K562 (cell line): ENCODE results near the gene RPL19. TPM values are rescaled to one million over a fixed set of nuclear protein-coding genes. Genes with fewer than 3 reads are reported as not detected.
A peak's percentile ranks its signal among the peaks of the same experiment; 100 is the strongest.

Experiments
- ELF1 ChIP-seq: fragments of 200-800 bp; sonication (Bioruptor generic); IDR thresholded peaks from 2 replicates; pipeline ENCODE4 v1.6.1; 2016; ENCODE audit warnings: missing genetic modification characterization, missing compliant biosample characterization
- EP300 ChIP-seq: IDR thresholded peaks from 2 replicates; pipeline ENCODE4 v1.6.1; 2012; ENCODE audit warnings: low read length, improper control_type of control experiment
- ETV6 ChIP-seq, 3 experiments: fragments of 150-350 bp in 1 of 3; sonication (generic) in 1 of 3; formaldehyde crosslinking in 1 of 3; IDR thresholded peaks; 2 replicates each; pipeline versions ENCODE4 v1.6.1 to v1.8.0; 2014 to 2022; ENCODE audit warnings: borderline replicate concordance in 2 of 3, low read depth in 2 of 3, antibody characterized with exemption in 1 of 3, low read length in 1 of 3, mild to moderate bottlenecking in 1 of 3, missing genetic modification reagents in 1 of 3
- KDM2B ChIP-seq: fragments of 250-450 bp; sonication (Bioruptor Pico); IDR thresholded peaks from 2 replicates; pipeline ENCODE4 v1.8.0; 2021; ENCODE audit warnings: mild to moderate bottlenecking, moderate library complexity
- PHF21A ChIP-seq: fragments of 450-650 bp; IDR thresholded peaks from 2 replicates; pipeline ENCODE4 v1.6.1; 2017; ENCODE audit warnings: low read depth, borderline replicate concordance
- POLR2H ChIP-seq: IDR thresholded peaks from 2 replicates; pipeline ENCODE4 v1.6.1; 2016; ENCODE audit warnings: missing genetic modification characterization, low read depth, mild to moderate bottlenecking, control low read depth, missing compliant biosample characterization, moderate library complexity
- RAD51 ChIP-seq: fragments of 450-650 bp; IDR thresholded peaks from 2 replicates; pipeline ENCODE4 v1.7.1; 2016; ENCODE audit warnings: low read depth, mild to moderate bottlenecking, borderline replicate concordance
- SMC3 ChIP-seq: conservative IDR thresholded peaks from 2 replicates; pipeline ENCODE4 v1.6.1; 2011; ENCODE audit warnings: low read depth, low read length, improper control_type of control experiment; ENCODE audit not compliant: insufficient read depth
- SREBF2 ChIP-seq: sonication (generic); formaldehyde crosslinking; IDR thresholded peaks from 2 replicates; pipeline ENCODE4 v1.4.0; 2020; ENCODE audit warnings: mild to moderate bottlenecking, missing genetic modification reagents
- SRSF7 ChIP-seq: fragments of 200-400 bp; formaldehyde crosslinking; optimal IDR thresholded peaks from 2 replicates; pipeline ENCODE3; 2017; ENCODE audit warnings: mild to moderate bottlenecking, low read depth, low read length
- TAF9B ChIP-seq: fragments of 450-650 bp; IDR thresholded peaks from 2 replicates; pipeline ENCODE4 v1.6.1; 2018; ENCODE audit warnings: mild to moderate bottlenecking; ENCODE audit not compliant: partially characterized antibody
- TBP ChIP-seq: optimal IDR thresholded peaks from 2 replicates; pipeline ENCODE3; 2011; ENCODE audit warnings: low read depth, low read length, improper control_type of control experiment
- TOE1 ChIP-seq, 2 experiments: fragments of 450-650 bp in 1 of 2; sonication (generic) in 1 of 2; formaldehyde crosslinking in 1 of 2; IDR thresholded peaks; 2 replicates each; pipeline versions ENCODE4 v1.7.1 to v1.8.0; 2016 to 2022; ENCODE audit warnings: borderline replicate concordance in 2 of 2, mild to moderate bottlenecking in 2 of 2, antibody characterized with exemption in 1 of 2, inconsistent platforms in 1 of 2, low read depth in 1 of 2, missing genetic modification reagents in 1 of 2, moderate library complexity in 1 of 2
- ZKSCAN1 ChIP-seq: fragments of 150-350 bp; IDR thresholded peaks from 2 replicates; pipeline ENCODE4 v1.6.1; 2016; ENCODE audit warnings: low read depth, low read length
- ZNF217 ChIP-seq: sonication (generic); formaldehyde crosslinking; IDR thresholded peaks from 2 replicates; pipeline ENCODE4 v1.8.0; 2022; ENCODE audit warnings: mild to moderate bottlenecking, missing genetic modification reagents
- ZNF584 ChIP-seq: fragments of 200-800 bp; sonication (Bioruptor generic); IDR thresholded peaks from 2 replicates; pipeline ENCODE4 v1.6.1; 2016; ENCODE audit warnings: low read depth, mild to moderate bottlenecking, missing genetic modification characterization, missing compliant biosample characterization
- ZNF717 ChIP-seq: fragments of 250-450 bp; sonication (Bioruptor Pico); IDR thresholded peaks from 2 replicates; pipeline ENCODE4 v1.5.0; 2021
- polyA plus RNA-seq, 8 experiments: library from polyadenylated mRNA; depleted of rRNA in 4 of 8; stranded (reverse) in 5 of 8; unstranded in 3 of 8; fragments of >200 nt; fragmentation: Nextera tagmentation in 2 of 8; fragmentation: Illumina TruSeq in 1 of 8; extraction: Ambion mirVana in 2 of 8; extraction: Trizol in 1 of 8; gene quantifications; 2 replicates each; pipeline versions ENCODE4 v1.2.1 to v1.2.3, GENCODE V29; 2011 to 2014; ENCODE audit warnings: inconsistent platforms in 1 of 8, missing spikeins in 1 of 8
- total RNA-seq, 7 experiments: library from RNA; depleted of rRNA in 6 of 7; stranded (reverse); fragments of >200 nt in 6 of 7; fragmentation: Illumina TruSeq in 2 of 7; extraction: Trizol in 2 of 7; gene quantifications; 2 replicates each; pipeline versions ENCODE4 v1.2.1 to v1.2.3, GENCODE V29; 2011 to 2021; ENCODE audit warnings: low replicate concordance in 1 of 7
- TF ChIP-seq, protein P1 (sequence below): fragments of 450-650 bp; IDR thresholded peaks from one replicate; pipeline ENCODE4 v1.6.1; 2018; ENCODE audit warnings: mild to moderate bottlenecking, moderate library complexity; ENCODE audit not compliant: partially characterized antibody
- TF ChIP-seq, protein P2 (sequence below): fragments of 250-450 bp; sonication (Bioruptor Pico); IDR thresholded peaks from 2 replicates; pipeline ENCODE4 v1.5.0; 2020; ENCODE audit warnings: mild to moderate bottlenecking, borderline replicate concordance
- TF ChIP-seq, protein P3 (sequence below): fragments of 250-450 bp; sonication (Bioruptor Pico); IDR thresholded peaks from 2 replicates; pipeline ENCODE4 v1.8.0; 2022; ENCODE audit warnings: moderate library complexity, mild to moderate bottlenecking, inconsistent platforms
- TF ChIP-seq, protein P4 (sequence below): fragments of 450-650 bp; IDR thresholded peaks from 2 replicates; pipeline ENCODE4 v1.6.1; 2016; ENCODE audit warnings: missing biosample characterization, missing genetic modification characterization

The RPL19 gene
- total and polyA plus RNA-seq, 9 of the 15 experiments (the other 6 are each of a cell fraction or from before 2014, with no cell fraction given) = 2,263 to 4,614 (median 3,727) TPM

DNA sequence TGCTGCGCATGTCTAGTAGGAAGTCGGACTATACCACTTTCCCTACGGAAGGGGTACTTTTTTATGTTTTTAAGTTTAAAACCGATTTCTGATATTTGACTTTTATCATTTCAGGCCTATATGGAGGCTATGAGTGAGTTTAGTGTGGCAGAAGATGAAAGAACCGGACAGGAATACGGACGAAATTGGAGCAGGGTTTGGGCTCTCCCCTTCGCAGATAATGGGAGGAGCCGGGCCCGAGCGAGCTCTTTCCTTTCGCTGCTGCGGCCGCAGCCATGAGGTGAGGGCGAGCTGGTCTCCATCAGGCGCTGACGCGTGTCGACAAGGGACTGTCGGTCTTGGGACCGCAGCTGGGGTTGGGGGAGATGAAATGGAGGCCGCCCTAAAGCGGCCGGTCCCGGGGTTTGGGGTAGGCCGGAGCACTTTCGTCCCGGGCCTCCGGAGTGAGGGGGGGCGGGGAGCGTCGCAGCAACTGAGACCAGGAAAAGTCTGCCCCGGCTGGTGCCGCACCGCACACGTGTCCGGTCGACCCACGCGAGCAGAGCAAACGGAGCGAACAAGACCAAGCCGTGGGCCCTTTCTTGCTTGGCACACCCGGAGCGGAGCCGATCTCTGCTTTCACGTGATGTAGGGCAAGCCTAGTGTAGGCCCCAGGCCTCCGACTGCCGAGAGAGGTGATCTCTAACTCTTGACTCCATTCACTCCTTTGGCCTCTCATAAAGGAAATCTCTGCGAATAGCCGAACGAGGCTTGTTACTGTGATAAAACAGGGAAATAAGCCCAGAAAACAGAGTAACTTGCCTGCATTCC lies at the start of gene RPL19 (continued):
- TF ChIP-seq ETV6 (IDR thresholded peaks at IDR 0.05; ENCODE audit: borderline replicate concordance in 1 of 2, low read depth in 2 of 2, low read length in 1 of 2) (no peak), ETV6 (CRISPR knock-in tag; IDR thresholded peaks at IDR 0.05; ENCODE audit: borderline replicate concordance) (no peak), ZNF717 (CRISPR knock-in tag) (no peak), POLR2H (peak; percentile 91), SREBF2 (CRISPR knock-in tag) (0 out of 2 replicates have a peak, but pooled peaks have one; percentile 52), ZNF584 (CRISPR knock-in tag) (no peak), ZKSCAN1 (0 out of 2 replicates have a peak, but pooled peaks have one; percentile 37), TAF9B (peak; percentile 94), KDM2B (CRISPR knock-in tag) (no peak), PHF21A (no peak), ZNF217 (CRISPR knock-in tag) (no peak), RAD51 (no peak; the same call in none of the 2 replicates), SRSF7 (no peak), TBP (peak; percentile 98), EP300 (peak; percentile 39), SMC3 (no peak), TOE1 (IDR thresholded peaks at IDR 0.05; ENCODE audit: borderline replicate concordance) (peak; percentile 54; the same call in 1 of the 2 replicates), TOE1 (CRISPR knock-in tag; IDR thresholded peaks at IDR 0.05; ENCODE audit: borderline replicate concordance, low read depth) (no peak), ELF1 (peak; percentile 25; the same call in 1 of the 2 replicates)
- TF ChIP-seq, protein P1, sequence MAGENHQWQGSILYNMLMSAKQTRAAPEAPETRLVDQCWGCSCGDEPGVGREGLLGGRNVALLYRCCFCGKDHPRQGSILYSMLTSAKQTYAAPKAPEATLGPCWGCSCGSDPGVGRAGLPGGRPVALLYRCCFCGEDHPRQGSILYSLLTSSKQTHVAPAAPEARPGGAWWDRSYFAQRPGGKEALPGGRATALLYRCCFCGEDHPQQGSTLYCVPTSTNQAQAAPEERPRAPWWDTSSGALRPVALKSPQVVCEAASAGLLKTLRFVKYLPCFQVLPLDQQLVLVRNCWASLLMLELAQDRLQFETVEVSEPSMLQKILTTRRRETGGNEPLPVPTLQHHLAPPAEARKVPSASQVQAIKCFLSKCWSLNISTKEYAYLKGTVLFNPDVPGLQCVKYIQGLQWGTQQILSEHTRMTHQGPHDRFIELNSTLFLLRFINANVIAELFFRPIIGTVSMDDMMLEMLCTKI = no peak
- TF ChIP-seq, protein P2, sequence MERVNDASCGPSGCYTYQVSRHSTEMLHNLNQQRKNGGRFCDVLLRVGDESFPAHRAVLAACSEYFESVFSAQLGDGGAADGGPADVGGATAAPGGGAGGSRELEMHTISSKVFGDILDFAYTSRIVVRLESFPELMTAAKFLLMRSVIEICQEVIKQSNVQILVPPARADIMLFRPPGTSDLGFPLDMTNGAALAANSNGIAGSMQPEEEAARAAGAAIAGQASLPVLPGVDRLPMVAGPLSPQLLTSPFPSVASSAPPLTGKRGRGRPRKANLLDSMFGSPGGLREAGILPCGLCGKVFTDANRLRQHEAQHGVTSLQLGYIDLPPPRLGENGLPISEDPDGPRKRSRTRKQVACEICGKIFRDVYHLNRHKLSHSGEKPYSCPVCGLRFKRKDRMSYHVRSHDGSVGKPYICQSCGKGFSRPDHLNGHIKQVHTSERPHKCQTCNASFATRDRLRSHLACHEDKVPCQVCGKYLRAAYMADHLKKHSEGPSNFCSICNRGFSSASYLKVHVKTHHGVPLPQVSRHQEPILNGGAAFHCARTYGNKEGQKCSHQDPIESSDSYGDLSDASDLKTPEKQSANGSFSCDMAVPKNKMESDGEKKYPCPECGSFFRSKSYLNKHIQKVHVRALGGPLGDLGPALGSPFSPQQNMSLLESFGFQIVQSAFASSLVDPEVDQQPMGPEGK (CRISPR knock-in tag) = no peak
- TF ChIP-seq, protein P3, sequence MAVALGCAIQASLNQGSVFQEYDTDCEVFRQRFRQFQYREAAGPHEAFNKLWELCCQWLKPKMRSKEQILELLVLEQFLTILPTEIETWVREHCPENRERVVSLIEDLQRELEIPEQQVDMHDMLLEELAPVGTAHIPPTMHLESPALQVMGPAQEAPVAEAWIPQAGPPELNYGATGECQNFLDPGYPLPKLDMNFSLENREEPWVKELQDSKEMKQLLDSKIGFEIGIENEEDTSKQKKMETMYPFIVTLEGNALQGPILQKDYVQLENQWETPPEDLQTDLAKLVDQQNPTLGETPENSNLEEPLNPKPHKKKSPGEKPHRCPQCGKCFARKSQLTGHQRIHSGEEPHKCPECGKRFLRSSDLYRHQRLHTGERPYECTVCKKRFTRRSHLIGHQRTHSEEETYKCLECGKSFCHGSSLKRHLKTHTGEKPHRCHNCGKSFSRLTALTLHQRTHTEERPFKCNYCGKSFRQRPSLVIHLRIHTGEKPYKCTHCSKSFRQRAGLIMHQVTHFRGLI (CRISPR knock-in tag) = no peak
- TF ChIP-seq, protein P4, sequence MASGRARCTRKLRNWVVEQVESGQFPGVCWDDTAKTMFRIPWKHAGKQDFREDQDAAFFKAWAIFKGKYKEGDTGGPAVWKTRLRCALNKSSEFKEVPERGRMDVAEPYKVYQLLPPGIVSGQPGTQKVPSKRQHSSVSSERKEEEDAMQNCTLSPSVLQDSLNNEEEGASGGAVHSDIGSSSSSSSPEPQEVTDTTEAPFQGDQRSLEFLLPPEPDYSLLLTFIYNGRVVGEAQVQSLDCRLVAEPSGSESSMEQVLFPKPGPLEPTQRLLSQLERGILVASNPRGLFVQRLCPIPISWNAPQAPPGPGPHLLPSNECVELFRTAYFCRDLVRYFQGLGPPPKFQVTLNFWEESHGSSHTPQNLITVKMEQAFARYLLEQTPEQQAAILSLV (tag) = no peak
